HG03066 (cell line): ENCODE measurements around the gene IMMP2L.
"Not testable (repeated sequence)": the region's sequence is repeated elsewhere in the genome, so short reads cannot be mapped to it uniquely, and the experiment has no call there.

Experiments
- ATAC-seq: cut with Tn5 transposase; IDR thresholded peaks from one replicate; pipeline ENCODE4 v1.9.1; 2021; ENCODE audit warnings: low read depth; ENCODE audit not compliant: unreplicated experiment

IMMP2L gene

DNA sequence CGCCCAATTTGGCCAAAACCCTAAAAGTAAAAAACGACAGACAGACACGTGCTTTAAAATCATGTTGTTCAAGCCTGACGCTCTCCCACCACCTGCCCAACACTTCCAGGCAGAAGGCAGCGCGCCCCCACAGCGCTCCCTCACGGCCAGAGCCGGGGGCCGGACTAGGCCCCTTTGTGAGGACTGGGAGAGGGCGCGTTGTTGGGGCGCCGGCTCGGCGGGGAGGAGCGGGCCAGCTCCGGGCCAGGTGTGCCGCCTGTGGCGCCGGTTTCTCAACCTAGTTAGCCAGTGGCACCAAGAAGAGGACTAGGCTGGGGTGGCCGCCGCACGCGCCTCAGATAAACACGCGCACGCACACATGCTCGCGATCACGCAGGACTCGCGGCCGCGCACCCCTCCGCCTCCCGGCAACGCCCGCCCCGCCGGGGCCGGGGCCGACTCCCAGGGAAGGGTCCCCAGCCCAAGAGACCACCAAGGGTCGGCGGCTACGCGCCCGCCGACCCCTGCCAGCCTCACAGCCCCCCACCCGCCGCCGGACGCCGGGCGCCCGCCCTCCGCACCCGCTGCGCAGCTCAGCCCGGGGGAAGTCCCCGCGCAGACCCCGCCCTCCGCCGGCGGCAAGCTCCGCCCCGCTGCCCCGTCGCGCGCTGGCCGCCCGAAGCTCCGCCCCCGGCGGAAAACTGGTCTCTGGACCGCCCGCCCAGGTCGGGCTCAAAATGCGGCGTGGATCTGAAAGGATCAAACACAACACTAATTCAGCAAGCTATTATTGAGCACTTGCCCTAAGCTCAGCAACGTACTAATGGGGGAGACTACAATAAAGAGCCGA is at the start of gene IMMP2L:
Gene IMMP2L (minus strand): TSS at position 589 of the 829 bp plus-strand sequence.
- peak; percentile 83 for ATAC-seq

DNA sequence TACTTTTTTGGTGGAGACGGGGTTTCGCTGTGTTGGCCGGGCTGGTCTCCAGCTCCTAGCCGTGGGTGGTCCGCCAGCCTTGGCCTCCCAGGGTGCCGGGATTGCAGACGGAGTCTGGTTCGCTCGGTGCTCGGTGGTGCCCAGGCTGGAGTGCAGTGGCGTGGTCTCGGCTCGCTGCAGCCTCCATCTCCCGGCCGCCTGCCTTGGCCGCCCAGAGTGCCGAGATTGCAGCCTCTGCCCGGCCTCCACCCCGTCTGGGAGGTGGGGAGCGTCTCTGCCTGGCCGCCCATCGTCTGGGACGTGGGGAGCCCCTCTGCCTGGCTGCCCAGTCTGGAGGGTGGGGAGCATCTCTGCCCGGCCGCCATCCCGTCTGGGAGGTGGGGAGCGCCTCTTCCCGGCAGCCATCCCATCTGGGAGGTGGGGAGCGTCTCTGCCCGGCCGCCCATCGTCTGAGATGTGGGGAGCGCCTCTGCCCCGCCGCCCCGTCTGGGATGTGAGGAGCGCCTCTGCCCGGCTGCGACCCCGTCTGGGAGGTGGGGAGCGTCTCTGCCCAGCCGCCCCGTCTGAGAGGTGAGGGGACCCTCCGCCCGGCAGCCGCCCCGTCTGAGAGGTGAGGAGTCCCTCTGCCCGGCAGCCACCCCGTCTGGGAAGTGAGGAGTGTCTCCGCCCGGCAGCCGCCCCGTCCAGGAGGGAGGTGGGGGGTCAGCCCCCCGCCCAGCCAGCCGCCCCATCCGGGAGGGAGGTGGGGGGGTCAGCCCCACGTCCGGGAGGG is 47.4 kb upstream of the IMMP2L start:
- ATAC-seq, result not testable (repeated sequence)

DNA sequence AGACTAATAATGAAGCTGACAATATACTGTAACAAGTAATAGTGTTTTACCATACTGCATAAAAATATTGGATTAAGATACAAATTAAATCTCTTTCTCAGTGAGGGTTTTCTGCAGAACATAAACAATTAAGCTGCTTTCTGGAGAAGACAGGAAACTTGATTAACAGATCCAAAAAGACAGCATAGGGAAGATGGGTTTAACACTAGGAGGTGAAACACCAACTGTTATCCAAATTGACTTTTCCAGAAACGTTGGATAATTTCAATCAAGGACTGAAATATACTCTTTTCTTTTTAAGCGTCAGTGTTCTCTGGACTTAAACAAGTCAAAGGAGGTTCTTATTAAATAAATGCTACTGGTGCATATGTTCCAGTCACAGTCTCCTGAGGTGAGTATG is 45.3 kb upstream of the IMMP2L start:
- ATAC-seq, result no peak

GRCh38 chr7:111605246-111605645 is 43.0 kb upstream of the IMMP2L start:
- no peak for ATAC-seq

DNA sequence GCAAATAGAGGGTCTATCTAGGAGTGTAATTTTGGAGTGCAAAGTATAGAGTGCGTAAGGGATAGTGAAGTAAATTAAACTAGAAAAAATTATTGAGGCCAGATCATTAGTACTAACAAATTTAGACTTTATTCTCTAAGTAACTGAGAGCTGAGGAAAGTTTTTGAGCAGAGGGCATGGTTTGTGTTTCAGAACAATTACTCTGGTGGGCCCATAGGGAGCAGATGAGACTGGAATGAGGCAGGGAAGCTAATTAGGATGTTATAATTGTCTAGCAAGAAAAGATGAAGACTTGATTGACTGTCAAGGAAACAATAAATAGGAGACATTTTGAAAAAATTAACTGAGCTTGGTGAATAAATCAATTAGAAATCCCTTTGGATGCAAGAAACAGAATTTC is 37.8 kb upstream of the IMMP2L start:
- ATAC-seq, result no peak

DNA sequence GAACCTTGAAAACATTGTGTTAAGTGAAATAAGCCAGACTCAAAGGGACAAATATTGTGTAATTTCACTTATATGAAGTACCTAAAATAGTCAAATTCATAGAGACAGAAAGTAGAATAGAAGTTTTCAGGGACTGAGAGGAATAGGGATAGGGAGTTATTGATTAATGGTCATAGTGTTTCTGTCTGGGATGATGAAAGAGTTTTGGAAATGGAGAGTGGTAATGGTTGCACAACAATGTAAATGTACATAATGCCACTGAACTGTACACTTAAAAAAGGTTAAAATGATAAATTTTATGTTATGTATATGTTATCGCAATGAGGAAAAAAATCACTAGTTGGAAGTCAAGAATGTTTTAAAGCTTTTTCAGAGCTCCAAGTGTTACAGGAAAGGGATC is 33.5 kb upstream of the IMMP2L start:
- no peak for ATAC-seq

DNA sequence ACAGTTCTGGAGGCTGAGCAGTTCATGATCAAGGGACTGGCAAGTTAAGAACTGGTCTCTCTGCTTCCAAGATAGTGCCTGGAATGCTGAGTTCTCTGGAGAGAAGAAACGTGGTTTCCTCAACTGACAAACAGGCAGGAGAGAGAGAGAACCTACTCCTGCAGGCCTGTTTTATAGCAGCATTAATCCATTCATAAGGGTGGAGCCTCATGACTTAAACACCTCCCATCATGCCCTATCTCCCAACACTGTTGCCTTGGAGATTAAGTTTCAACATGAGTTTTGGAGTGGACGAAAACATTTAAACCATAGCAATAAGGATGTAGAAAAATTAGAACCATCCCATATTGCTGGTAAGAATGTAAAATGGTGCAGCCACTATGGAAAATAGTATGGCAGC is 32.3 kb upstream of the IMMP2L start:
- ATAC-seq, result no peak

GRCh38 chr7:111593343-111593742 is 31.1 kb upstream of the IMMP2L start:
- ATAC-seq, result no peak

GRCh38 chr7:111588065-111588433 is 25.8 kb upstream of the IMMP2L start:
- no peak for ATAC-seq

- no peak for ATAC-seq
Observed at GRCh38 chr7:111587410-111588064, 25.2 kb upstream of the IMMP2L start.

- ATAC-seq, result no peak
Observed at GRCh38 chr7:111586711-111587409, 24.6 kb upstream of the IMMP2L start.

GRCh38 chr7:111581784-111582488 is 19.6 kb upstream of the IMMP2L start:
- not testable (repeated sequence) for ATAC-seq

- ATAC-seq, result not testable (repeated sequence)
Observed at GRCh38 chr7:111581207-111581606, 18.9 kb upstream of the IMMP2L start.

DNA sequence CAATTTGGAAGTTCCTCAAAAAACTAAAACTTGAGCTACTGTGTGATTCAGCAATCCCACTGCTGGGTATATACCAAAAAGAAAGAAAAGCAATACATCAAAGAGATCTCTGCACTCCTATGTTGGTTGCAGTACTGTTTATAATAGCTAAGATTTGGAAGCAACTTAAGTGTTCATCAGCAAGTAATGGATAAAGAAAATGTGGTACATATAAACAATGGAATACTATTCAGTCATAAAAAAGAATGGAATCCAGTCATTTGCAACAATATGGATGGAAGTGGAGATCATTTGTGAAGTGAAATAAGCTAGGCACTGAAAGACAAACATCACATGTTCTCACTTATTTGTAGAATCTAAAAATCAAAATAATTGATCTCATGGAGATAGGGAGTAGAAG is 16.5 kb upstream of the IMMP2L start:
- ATAC-seq, result no peak

DNA sequence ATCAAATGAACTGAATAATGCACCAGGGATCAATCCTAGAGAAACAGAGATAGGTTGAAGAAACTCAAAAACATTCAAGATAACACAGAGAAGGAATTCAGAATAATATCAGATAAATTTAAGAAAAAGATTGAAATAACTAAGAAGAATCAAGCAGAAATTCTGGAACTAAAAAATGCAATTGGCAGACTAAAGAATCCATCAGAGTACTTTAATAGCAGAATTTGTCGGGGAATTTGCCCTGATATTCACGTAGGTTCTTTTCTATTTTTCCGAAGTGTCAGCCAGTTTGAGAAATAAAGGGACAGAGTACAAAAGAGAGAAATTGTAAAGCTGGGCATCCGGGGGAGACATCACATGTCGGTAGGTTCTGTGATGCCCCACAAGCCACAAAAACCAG is 9.4 kb upstream of the IMMP2L start:
- no peak for ATAC-seq

DNA sequence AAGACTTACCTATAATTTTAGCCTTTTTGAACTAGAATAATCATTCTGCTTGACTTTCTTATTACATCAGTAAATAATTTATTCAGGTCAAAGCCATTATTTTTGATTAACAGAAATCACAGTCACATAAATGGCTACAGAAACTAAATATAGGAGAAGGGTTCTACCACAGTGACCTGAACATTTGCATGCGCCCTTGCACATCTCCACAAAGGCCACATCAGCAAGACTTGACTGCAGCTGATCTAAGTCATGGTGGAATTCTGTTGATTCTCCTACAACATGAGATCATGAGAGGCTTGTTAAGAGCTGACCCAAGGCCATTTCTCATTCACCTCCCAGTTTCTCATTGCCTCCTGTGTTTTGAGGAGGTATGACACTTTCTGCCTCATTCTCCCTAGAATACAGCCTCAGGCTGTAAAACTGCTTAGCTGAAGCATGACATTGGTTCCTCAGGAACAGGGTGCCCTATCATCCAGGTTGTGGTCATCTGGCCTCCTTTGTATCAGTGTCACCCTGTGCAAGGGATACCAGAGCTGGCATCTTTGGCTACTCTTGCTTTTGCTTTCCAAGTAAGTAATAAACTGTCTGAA is 6.7 kb upstream of the IMMP2L start:
- ATAC-seq, result peak; percentile 56

GRCh38 chr7:111568419-111568818 is 6.1 kb upstream of the IMMP2L start:
- no peak for ATAC-seq

DNA sequence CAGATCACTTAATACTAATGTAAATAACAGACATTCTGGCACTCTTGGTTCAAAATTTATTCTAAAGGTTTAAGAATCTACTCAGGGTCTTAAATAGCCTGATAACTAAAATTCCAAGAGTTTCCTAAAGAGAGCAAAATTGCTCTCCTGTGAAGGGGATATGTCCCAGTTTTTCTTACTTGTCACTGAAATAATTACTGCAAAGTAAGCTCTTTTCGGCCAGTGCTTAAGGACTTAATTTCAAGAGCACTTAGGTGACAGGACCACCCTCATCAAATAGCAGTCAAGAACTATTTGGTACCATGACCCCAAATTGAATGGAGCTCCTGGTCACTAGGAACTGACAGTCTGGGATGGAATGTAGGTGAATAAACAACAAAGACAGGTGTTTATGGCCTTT is 1.8 kb upstream of the IMMP2L start:
- ATAC-seq, result no peak

DNA sequence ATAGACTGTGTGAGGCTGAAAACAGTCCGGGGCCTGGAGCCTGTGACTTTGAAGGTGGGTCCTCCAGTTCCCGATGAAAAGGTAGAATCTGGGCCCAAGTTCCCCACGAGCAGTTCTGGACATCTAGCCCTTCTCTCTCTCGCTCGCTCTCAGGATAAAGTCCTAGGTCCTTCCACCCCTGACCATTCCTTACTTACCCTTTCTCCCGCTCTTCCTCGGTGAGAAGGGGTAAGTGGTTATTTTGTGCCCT is 713 bp downstream of the IMMP2L start:
- ATAC-seq, result no peak
